CMK (cell line): ENCODE results near the gene TRERF1.

ENCODE experiments used
- DNase-seq: peaks from one replicate; pipeline ENCODE4 v3.0.0-alpha.2; 2010; ENCODE audit warnings: low read depth

Gene TRERF1

GRCh38 chr6:42366011-42366705 is 85.6 kb downstream of the TRERF1 start:
- DNase-seq, result no peak

- DNase-seq, result no peak
Observed at GRCh38 chr6:42365021-42365420, 86.7 kb downstream of the TRERF1 start.

GRCh38 chr6:42363926-42364849 is 87.5 kb downstream of the TRERF1 start:
- DNase-seq, result no peak

- no peak for DNase-seq
Observed at GRCh38 chr6:42361036-42361435, 90.7 kb downstream of the TRERF1 start.

GRCh38 chr6:42359021-42359420 is 92.7 kb downstream of the TRERF1 start:
- no peak for DNase-seq

GRCh38 chr6:42355416-42355815 is 96.3 kb downstream of the TRERF1 start:
- DNase-seq, result no peak

- no peak for DNase-seq
Observed at GRCh38 chr6:42354702-42355101, 97.0 kb downstream of the TRERF1 start.

GRCh38 chr6:42352856-42353564 is 98.7 kb downstream of the TRERF1 start:
- DNase-seq, result no peak

- DNase-seq, result no peak
Observed at GRCh38 chr6:42350911-42351310, 100.8 kb downstream of the TRERF1 start.

- DNase-seq, result no peak
Observed at GRCh38 chr6:42349753-42350511, 101.8 kb downstream of the TRERF1 start.

GRCh38 chr6:42347456-42347855 is 104.3 kb downstream of the TRERF1 start:
- DNase-seq, result no peak

- DNase-seq, result no peak
Observed at GRCh38 chr6:42345696-42346416, 105.9 kb downstream of the TRERF1 start.

- DNase-seq, result no peak
Observed at GRCh38 chr6:42344756-42345155, 107.0 kb downstream of the TRERF1 start.

GRCh38 chr6:42341771-42342553 is 109.8 kb downstream of the TRERF1 start:
- DNase-seq, result no peak

GRCh38 chr6:42341221-42341620 is 110.5 kb downstream of the TRERF1 start:
- DNase-seq, result no peak

GRCh38 chr6:42340511-42340910 is 111.2 kb downstream of the TRERF1 start:
- no peak for DNase-seq

GRCh38 chr6:42339991-42340401 is 111.7 kb downstream of the TRERF1 start:
- no peak for DNase-seq

GRCh38 chr6:42338744-42339222 is 112.9 kb downstream of the TRERF1 start:
- peak; percentile 63 for DNase-seq

- DNase-seq, result no peak
Observed at GRCh38 chr6:42337985-42338743, 113.6 kb downstream of the TRERF1 start.
